ENCODE results near the gene OSBPL2. TPM values are rescaled to one million over a fixed set of nuclear protein-coding genes. Genes with fewer than 3 reads are reported as not detected.

OSBPL2 gene
- total and polyA plus RNA-seq, 9 of the 15 experiments (the other 6 are each of a cell fraction or from before 2014, with no cell fraction given) = 2.5 to 25.6 (median 14.1) TPM

DNA sequence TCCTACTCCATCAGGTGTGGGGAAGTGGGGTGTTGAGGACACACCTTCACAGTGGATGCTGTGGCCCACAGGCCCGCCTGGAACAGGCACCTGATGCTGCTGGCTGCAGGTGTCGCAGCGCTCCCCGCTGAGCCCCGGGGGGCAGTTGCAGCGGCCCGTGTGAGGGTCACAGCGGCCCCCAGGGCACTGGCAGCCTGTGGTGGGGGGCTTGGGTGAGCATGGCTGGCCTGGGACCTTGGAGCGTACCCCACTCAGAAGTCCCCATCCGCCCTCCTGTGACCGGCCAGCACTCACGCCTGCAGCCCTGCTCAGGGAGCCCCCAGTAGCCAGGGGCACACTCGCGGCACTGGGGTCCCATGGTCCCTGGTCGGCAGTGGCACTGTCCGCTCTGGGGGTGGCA is 83.7 kb downstream of the OSBPL2 start (continued):
- TF ChIP-seq, protein P1, sequence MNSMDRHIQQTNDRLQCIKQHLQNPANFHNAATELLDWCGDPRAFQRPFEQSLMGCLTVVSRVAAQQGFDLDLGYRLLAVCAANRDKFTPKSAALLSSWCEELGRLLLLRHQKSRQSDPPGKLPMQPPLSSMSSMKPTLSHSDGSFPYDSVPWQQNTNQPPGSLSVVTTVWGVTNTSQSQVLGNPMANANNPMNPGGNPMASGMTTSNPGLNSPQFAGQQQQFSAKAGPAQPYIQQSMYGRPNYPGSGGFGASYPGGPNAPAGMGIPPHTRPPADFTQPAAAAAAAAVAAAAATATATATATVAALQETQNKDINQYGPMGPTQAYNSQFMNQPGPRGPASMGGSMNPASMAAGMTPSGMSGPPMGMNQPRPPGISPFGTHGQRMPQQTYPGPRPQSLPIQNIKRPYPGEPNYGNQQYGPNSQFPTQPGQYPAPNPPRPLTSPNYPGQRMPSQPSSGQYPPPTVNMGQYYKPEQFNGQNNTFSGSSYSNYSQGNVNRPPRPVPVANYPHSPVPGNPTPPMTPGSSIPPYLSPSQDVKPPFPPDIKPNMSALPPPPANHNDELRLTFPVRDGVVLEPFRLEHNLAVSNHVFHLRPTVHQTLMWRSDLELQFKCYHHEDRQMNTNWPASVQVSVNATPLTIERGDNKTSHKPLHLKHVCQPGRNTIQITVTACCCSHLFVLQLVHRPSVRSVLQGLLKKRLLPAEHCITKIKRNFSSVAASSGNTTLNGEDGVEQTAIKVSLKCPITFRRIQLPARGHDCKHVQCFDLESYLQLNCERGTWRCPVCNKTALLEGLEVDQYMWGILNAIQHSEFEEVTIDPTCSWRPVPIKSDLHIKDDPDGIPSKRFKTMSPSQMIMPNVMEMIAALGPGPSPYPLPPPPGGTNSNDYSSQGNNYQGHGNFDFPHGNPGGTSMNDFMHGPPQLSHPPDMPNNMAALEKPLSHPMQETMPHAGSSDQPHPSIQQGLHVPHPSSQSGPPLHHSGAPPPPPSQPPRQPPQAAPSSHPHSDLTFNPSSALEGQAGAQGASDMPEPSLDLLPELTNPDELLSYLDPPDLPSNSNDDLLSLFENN (IDR thresholded peaks at IDR 0.05; ENCODE audit: low read depth in 2 of 2, low read length in 2 of 2) = no peak
- TF ChIP-seq ZKSCAN3 (CRISPR knock-in tag; IDR thresholded peaks at IDR 0.05) (no peak), NRF1 (conservative IDR thresholded peaks at IDR 0.05 in 1 of 2, IDR thresholded peaks at IDR 0.05 in 1 of 2) (no peak)

DNA sequence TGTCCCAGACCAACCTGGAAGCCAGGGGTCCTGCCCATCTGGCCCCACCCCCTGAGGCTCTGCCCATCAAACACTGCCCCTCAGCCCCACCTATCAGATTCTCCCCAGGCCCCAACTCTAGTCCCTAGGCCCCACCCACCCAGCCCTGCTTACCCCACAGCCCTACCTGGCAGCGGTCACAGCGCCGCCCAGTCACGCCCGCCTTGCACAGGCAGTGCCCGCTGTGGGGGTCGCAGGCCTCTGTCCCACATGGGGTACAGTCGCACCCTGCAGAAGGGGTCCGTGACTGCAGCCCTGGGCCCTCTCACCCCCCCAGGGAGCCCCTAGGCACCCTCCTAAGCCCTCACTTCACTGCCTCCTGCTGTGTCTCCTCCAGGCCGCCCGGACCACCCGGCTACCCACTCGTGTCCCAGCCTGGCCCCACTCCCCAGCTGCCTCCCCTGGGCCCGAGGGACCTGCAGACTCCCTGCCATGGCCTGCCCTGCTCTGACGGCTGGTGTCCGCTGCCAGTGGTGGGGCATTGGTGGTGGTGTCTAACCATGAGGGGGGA is 84.2 kb downstream of the OSBPL2 start:
- no peaks in the 10 kb centered on the region for H3K27me3 ChIP-seq (ENCODE audit: control insufficient read depth in 2 of 2, insufficient read depth in 2 of 2, low read length in 2 of 2)
- ATAC-seq = no peak
- H3K4me2 ChIP-seq (ENCODE audit: insufficient read depth, low read length) = no peak overlapping the region
- H3K4me3 ChIP-seq = no peak overlapping the region
- no peak for DNase-seq (ENCODE audit: extremely low read depth in 1 of 4, low spot score in 3 of 4)
- peaks cover 2 to 43% of the 10 kb centered on the region in 2 experiments; a peak in 2 of 5 replicates for H3K4me1 ChIP-seq (replicated peaks in 1 of 2; ENCODE audit: control insufficient read depth in 2 of 2, insufficient read depth in 2 of 2, low read length in 2 of 2)
- in situ Hi-C loops (cut with MboI) (no loop called here), intact Hi-C loops (cut with micrococcal nuclease) (no loop called here)
- H3K9me3 ChIP-seq (replicated peaks; ENCODE audit: control insufficient read depth, insufficient read depth, low read depth, low read length) = no peaks in the 10 kb centered on the region
- H3K79me2 ChIP-seq (ENCODE audit: control insufficient read depth, insufficient read depth, low read length) = no peaks in the 10 kb centered on the region
- TF ChIP-seq ZNF174 (CRISPR knock-in tag; IDR thresholded peaks at IDR 0.05) (no peak), ZNF717 (CRISPR knock-in tag; IDR thresholded peaks at IDR 0.05) (no peak), ZZZ3 (IDR thresholded peaks at IDR 0.05) (no peak), POLR2G (IDR thresholded peaks at IDR 0.05; ENCODE audit: low read depth, low read length) (peak; percentile 17; the same call in 1 of the 2 replicates), TEAD1 (CRISPR knock-in tag; IDR thresholded peaks at IDR 0.05) (no peak)
- H3K9ac ChIP-seq (ENCODE audit: insufficient read depth in 1 of 2, low read depth in 2 of 2, low read length in 2 of 2) = no peak overlapping the region; a peak in 1 of 4 replicates
- H3K9me1 ChIP-seq (ENCODE audit: control insufficient read depth, insufficient read depth, low read length) = peaks cover 3% of the 10 kb centered on the region
- BruUV-seq (replicated peaks) = no TSS peak
- H3K36me3 ChIP-seq (ENCODE audit: control insufficient read depth, insufficient read depth, low read length) = peaks cover 84% of the 10 kb centered on the region; the same call in 2 of the 3 replicates
- no peak for FAIRE-seq
- 97% methylated on average over 6 of the region's 16 CpGs for WGBS (ENCODE audit: insufficient coverage, low coverage, missing lambda C conversion rate)
- ChIA-PET POLR2A (no interaction called here), CTCF (ENCODE audit: low intra/inter-chr PET ratio) (no interaction called here)
- no peak overlapping the region for H3K27ac ChIP-seq (ENCODE audit: extremely low read depth, low read depth, low read length)
- no peak overlapping the region for H2AFZ ChIP-seq (ENCODE audit: low read depth, low read length)
- H4K20me1 ChIP-seq (replicated peaks; ENCODE audit: control insufficient read depth, insufficient read depth, low read length) = no peaks in the 10 kb centered on the region

All from K562 (cell line).